Lung (tissue), 12 donors: ENCODE results near the gene CHAF1A. TPM values are rescaled to one million over a fixed set of nuclear protein-coding genes. Genes with fewer than 3 reads are reported as not detected.

ENCODE experiments used
- ATAC-seq: fragments of 200-7000 bp; cut with Tn5 transposase; one replicate; pipeline ENCODE4 v1.9.1; 2020; ENCODE audit warnings: moderate number of reproducible peaks; ENCODE audit not compliant: insufficient read depth, low FRiP score
- DNase-seq, 3 donors: peaks; one replicate each; pipeline ENCODE4 v3.0.0-alpha.2; 2013 to 2017
- H3K27ac ChIP-seq, 2 donors: one replicate each; pipeline ENCODE4 v1.5.1; 2013; ENCODE audit warnings: mild to moderate bottlenecking in 2 of 2, moderate library complexity in 2 of 2, control low read depth in 1 of 2, inconsistent platforms in 1 of 2, low read depth in 1 of 2, low read length in 1 of 2
- H3K27me3 ChIP-seq, 3 donors: one replicate each; pipeline ENCODE4 v1.5.1; 2013; ENCODE audit warnings: low read length in 2 of 3; ENCODE audit not compliant: control insufficient read depth in 3 of 3, insufficient read depth in 3 of 3
- H3K36me3 ChIP-seq, 4 donors: one replicate each; pipeline ENCODE4 v1.5.1; 2013; ENCODE audit warnings: low read length in 4 of 4, mild to moderate bottlenecking in 1 of 4, moderate library complexity in 1 of 4; ENCODE audit not compliant: control insufficient read depth in 4 of 4, insufficient read depth in 4 of 4
- H3K4me1 ChIP-seq, 5 donors: one replicate each; pipeline ENCODE4 v1.5.1; 2013; ENCODE audit warnings: low read length in 5 of 5, mild to moderate bottlenecking in 2 of 5, moderate library complexity in 1 of 5; ENCODE audit not compliant: control insufficient read depth in 5 of 5, insufficient read depth in 5 of 5
- H3K4me3 ChIP-seq: one replicate; pipeline ENCODE4 v1.5.1; 2013; ENCODE audit warnings: mild to moderate bottlenecking, control low read depth, moderate library complexity
- H3K9ac ChIP-seq, 2 donors: one replicate each; pipeline ENCODE4 v1.5.1; 2013; ENCODE audit warnings: low read length in 2 of 2, control low read depth in 1 of 2; ENCODE audit not compliant: insufficient read depth in 1 of 2
- H3K9me3 ChIP-seq, 4 donors: one replicate each; pipeline ENCODE4 v1.5.1; 2013; ENCODE audit warnings: low read length in 3 of 4, mild to moderate bottlenecking in 1 of 4, moderate library complexity in 1 of 4; ENCODE audit not compliant: control insufficient read depth in 4 of 4, insufficient read depth in 3 of 4
- CTCF ChIP-seq: IDR thresholded peaks from 2 replicates; pipeline ENCODE4 v1.5.1; 2012; ENCODE audit warnings: mild to moderate bottlenecking; ENCODE audit errors: control extremely low read depth, extremely low read depth
- WGBS, 2 donors: extraction: QIAGEN DNeasy Blood & Tissue Kit; methylation state at CpG; one replicate each; pipeline ENCODE4 v1.1.7; 2013; 5-methylcytosine and 5-hydroxymethylcytosine counted together
- polyA plus RNA-seq, 2 donors: library from polyadenylated mRNA; stranded (reverse); fragments of 200-250 nt; gene quantifications; one replicate each; pipeline ENCODE4 v1.2.1, GENCODE V29; 2013
- total RNA-seq, 2 donors: library from RNA; depleted of rRNA in 1 of 2; stranded (reverse); fragments of >200 nt in 1 of 2; gene quantifications; one replicate each; pipeline ENCODE4 v1.2.1, GENCODE V29; 2014 to 2021
- donor health status: control.
- donor health status: control.
- donor health status: Bipolar disorder and iron deficiency.
- donor health status: healthy.
- donor health status: DM: yes; HTN: yes; CAD: no.

Gene CHAF1A
- total and polyA plus RNA-seq, 4 donors: 6.8 to 16.7 (median 8.7) TPM

GRCh38 chr19:4354897-4355296 lies 47.5 kb upstream of the CHAF1A start:
- Histone ChIP-seq H3K4me1 (peaks cover 0 to 8% (median 0%) of the 10 kb centered on the region in 5 donors), H3K9me3 (no peaks in the 10 kb centered on the region), H3K27me3 (no peaks in the 10 kb centered on the region), H3K27ac (no peak overlapping the region), H3K9ac (no peak overlapping the region), H3K4me3 (no peak overlapping the region), H3K36me3 (peaks cover 0 to 28% (median 10%) of the 10 kb centered on the region in 4 donors)
- TF ChIP-seq CTCF: no peak
- WGBS, 2 donors: 83 to 90% methylated on average over 17 of the region's 17 CpGs
- no peak for DNase-seq
- no peak for ATAC-seq

- peaks cover 6 to 50% (median 16%) of the 10 kb centered on the region in 4 donors for H3K36me3 ChIP-seq
Observed at GRCh38 chr19:4357095-4357797, 45.2 kb upstream of the CHAF1A start.

GRCh38 chr19:4357921-4358326 lies 44.5 kb upstream of the CHAF1A start:
- no peak for ATAC-seq
- 90 to 94% methylated on average over 14 to 16 of the region's 16 CpGs for WGBS, 2 donors
- H3K36me3 ChIP-seq: peaks cover 8 to 57% (median 21%) of the 10 kb centered on the region in 4 donors

More at GRCh38 chr19:4357095-4357797, 45.2 kb upstream of the CHAF1A start:
- no peaks in the 10 kb centered on the region for H3K9me3 ChIP-seq
- ATAC-seq: no peak
- no peak for DNase-seq
- peaks cover 0 to 30% (median 4%) of the 10 kb centered on the region in 5 donors for H3K4me1 ChIP-seq
- H3K27ac ChIP-seq: no peak overlapping the region
- 86 to 93% methylated on average over 20 to 23 of the region's 23 CpGs for WGBS, 2 donors
- no peak overlapping the region for H3K9ac ChIP-seq
- no peak for TF ChIP-seq CTCF
- H3K27me3 ChIP-seq: no peaks in the 10 kb centered on the region
- no peak overlapping the region for H3K4me3 ChIP-seq

More at GRCh38 chr19:4357921-4358326, 44.5 kb upstream of the CHAF1A start:
- no peak for DNase-seq
- Histone ChIP-seq H3K4me1 (peaks cover 0 to 37% (median 4%) of the 10 kb centered on the region in 5 donors), H3K9me3 (no peaks in the 10 kb centered on the region), H3K4me3 (no peak overlapping the region), H3K27ac (no peak overlapping the region), H3K27me3 (no peaks in the 10 kb centered on the region), H3K9ac (no peak overlapping the region)
- TF ChIP-seq CTCF: no peak
